ENCODE measurements around the gene RAB31. TPM values are rescaled to one million over a fixed set of nuclear protein-coding genes. Genes with fewer than 3 reads are reported as not detected.

RAB31 gene
- total RNA-seq, 2 donors from 2014 or later = 1.7 to 6.9 TPM

DNA sequence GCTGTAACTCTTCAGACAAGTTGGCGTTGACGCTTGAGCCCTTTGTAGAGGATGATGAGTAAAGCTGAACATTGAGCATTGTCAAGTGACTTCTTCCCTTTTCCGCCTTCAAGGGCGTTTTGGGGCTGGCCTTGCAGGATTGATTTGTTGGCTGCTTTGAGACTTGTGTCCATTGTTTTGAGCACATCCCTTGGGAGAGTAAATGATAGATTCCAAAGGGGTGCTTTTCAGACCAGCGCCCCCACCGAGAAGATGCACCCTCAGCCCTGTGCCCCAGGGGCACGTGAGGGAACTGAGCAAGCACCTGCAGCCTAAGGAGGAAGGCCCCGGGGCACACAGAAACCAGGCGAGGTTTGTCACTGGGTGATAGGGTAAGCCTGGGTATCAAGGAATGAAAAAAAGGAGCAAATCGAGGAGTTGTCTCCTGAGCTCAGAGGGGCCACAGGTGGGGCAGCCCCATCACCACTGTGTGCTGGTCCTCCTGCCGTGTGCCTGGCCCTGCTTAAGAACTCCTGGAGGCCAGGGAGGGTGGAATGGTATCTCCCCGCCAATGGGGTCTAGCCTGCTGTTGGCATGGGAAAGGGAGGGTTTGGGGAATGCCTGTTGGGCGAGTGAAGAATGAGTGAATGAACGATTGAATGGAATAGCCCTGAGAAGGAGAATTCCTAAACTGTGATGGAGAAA, 64.0 kb downstream of the RAB31 start:
- H3K27me3 Mint-ChIP-seq = peaks cover 20 to 30% of the 10 kb centered on the region in 2 donors
- H3K27ac Mint-ChIP-seq = peak overlapping the region; percentile 15 to 49
- no peak for DNase-seq (ENCODE audit: low spot score)
- H3K4me1 Mint-ChIP-seq (ENCODE audit: low read depth in 2 of 2) = peaks cover 17 to 22% of the 10 kb centered on the region in 2 donors
- H3K9me3 Mint-ChIP-seq = no peaks in the 10 kb centered on the region
- no peaks in the 10 kb centered on the region for H3K36me3 Mint-ChIP-seq
- peak overlapping the region; percentile 48 for H3K4me3 Mint-ChIP-seq
- no peak for ATAC-seq

DNA sequence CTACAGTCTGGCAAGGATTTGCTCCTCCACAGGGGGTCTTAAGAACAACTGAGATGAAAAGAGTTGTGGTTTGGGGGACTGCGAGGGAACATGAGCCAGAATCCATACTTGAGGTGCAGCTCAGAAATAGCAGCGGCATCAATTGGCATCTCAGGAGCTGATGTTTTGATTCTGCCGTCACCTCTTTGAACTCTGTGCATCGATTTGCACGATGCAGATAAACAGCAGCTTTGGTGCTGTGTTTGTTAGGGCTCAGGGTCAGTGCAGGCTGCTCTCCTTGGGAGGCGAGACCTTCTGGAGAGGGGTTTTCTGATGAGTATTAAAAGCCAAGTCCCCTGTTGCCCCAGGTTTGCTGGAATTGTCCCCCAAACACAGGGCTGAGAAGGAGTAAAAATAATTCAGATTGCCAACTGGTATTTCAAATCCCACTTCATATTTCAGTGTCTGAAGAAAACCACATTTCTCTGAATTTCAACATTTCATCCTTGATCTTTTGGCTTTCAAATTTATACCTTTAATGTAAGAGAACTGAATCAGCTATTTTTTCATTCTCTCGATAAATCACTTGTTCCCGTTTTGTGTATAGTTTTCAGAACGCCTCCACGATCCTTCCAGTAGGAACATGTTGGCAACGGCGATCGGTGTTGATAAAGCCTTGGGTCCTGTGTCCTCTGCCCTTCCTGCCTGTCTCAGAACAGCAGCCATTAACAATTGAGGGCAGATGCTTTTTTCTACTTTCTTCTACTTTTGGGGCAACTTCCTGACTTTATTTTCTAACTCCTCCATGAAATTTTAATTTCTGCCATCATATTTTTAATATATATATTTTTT, 65.0 kb downstream of the RAB31 start:
- H3K4me1 Mint-ChIP-seq (ENCODE audit: low read depth in 2 of 2) = peaks cover 17 to 22% of the 10 kb centered on the region in 2 donors
- no peak overlapping the region for H3K27ac Mint-ChIP-seq
- H3K4me3 Mint-ChIP-seq = no peak overlapping the region
- H3K27me3 Mint-ChIP-seq = peaks cover 20 to 30% of the 10 kb centered on the region in 2 donors
- H3K9me3 Mint-ChIP-seq = no peaks in the 10 kb centered on the region
- DNase-seq (ENCODE audit: low spot score) (no peak), ATAC-seq (no peak)
- no peaks in the 10 kb centered on the region for H3K36me3 Mint-ChIP-seq

DNA sequence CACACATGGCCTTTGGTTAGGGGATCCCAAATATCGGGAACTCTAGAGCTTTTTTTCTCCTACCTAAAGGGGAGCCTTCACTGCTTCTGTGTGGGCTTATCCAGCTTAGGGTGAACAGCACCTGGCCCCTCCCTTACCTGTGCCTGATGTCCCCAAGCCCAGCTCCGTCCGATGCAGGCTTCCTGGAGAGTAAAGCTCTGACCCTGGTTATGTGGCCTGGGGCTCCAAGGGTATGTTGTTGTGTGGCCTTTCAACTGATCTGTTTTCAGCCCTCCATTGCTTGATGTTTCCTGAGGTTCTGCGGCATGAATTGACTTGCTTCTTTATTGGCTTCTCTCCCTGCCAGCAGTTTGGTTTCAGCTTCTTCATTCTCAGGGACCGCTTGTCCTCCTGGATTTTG, 66.0 kb downstream of the RAB31 start:
- peaks cover 17 to 22% of the 10 kb centered on the region in 2 donors for H3K4me1 Mint-ChIP-seq (ENCODE audit: low read depth in 2 of 2)
- H3K27me3 Mint-ChIP-seq = peaks cover 20 to 29% of the 10 kb centered on the region in 2 donors
- no peak overlapping the region for H3K4me3 Mint-ChIP-seq
- no peak for ATAC-seq
- no peak overlapping the region for H3K27ac Mint-ChIP-seq
- no peaks in the 10 kb centered on the region for H3K9me3 Mint-ChIP-seq
- DNase-seq (ENCODE audit: low spot score) = no peak
- H3K36me3 Mint-ChIP-seq = no peaks in the 10 kb centered on the region

GRCh38 chr18:9775178-9775577, 67.1 kb downstream of the RAB31 start:
- no peak overlapping the region for H3K27ac Mint-ChIP-seq
- H3K4me3 Mint-ChIP-seq = no peak overlapping the region
- no peaks in the 10 kb centered on the region for H3K9me3 Mint-ChIP-seq
- H3K36me3 Mint-ChIP-seq = no peaks in the 10 kb centered on the region
- peaks cover 11 to 15% of the 10 kb centered on the region in 2 donors for H3K4me1 Mint-ChIP-seq (ENCODE audit: low read depth in 2 of 2)
- peak; percentile 62 for DNase-seq (ENCODE audit: low spot score)
- no peak for ATAC-seq
- H3K27me3 Mint-ChIP-seq = peaks cover 19 to 20% of the 10 kb centered on the region in 2 donors

DNA sequence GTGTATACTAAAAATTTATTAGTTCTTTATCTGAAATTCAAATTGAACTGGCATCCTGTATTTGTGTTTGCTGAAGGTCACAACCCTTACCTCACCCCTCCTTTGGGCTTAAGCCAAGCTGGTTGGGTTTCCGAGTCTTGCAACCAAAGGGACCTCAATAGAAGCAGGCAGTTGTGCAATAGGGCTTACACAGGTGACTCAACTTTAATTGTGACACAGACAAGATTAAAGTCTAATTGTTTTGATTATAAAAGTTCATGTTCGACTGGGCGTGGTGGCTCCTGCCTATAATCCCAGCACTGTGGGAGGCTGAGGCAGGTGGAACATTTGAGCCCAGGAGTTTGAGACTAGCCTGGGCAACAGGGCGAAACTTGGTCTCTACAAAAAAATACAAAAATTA, 71.5 kb downstream of the RAB31 start:
- Mint-ChIP-seq H3K27me3 (peaks cover 3 to 8% of the 10 kb centered on the region in 2 donors), H3K9me3 (no peaks in the 10 kb centered on the region), H3K4me1 (ENCODE audit: low read depth in 2 of 2) (peaks cover 0 to 3% of the 10 kb centered on the region in 2 donors), H3K36me3 (no peaks in the 10 kb centered on the region), H3K4me3 (no peak overlapping the region), H3K27ac (no peak overlapping the region)
- DNase-seq (ENCODE audit: low spot score) (no peak), ATAC-seq (no peak)

- Mint-ChIP-seq H3K4me3 (no peak overlapping the region), H3K27ac (no peak overlapping the region), H3K27me3 (peaks cover 3 to 16% of the 10 kb centered on the region in 2 donors), H3K4me1 (ENCODE audit: low read depth in 2 of 2) (peaks cover 0 to 3% of the 10 kb centered on the region in 2 donors), H3K36me3 (no peaks in the 10 kb centered on the region), H3K9me3 (no peaks in the 10 kb centered on the region)
- DNase-seq (ENCODE audit: low spot score) = no peak
- peak; percentile 43 to 53 for ATAC-seq
These were observed 74.2 kb downstream of the RAB31 start for GRCh38 chr18:9782073-9782857.

GRCh38 chr18:9786631-9787030, 78.5 kb downstream of the RAB31 start:
- no peak overlapping the region for H3K4me3 Mint-ChIP-seq
- H3K36me3 Mint-ChIP-seq = no peaks in the 10 kb centered on the region
- ATAC-seq = no peak
- peaks cover 0 to 3% of the 10 kb centered on the region in 2 donors for H3K4me1 Mint-ChIP-seq (ENCODE audit: low read depth in 2 of 2)
- no peak for DNase-seq (ENCODE audit: low spot score)
- no peaks in the 10 kb centered on the region for H3K9me3 Mint-ChIP-seq
- H3K27me3 Mint-ChIP-seq = peaks cover 10 to 29% of the 10 kb centered on the region in 2 donors
- H3K27ac Mint-ChIP-seq = no peak overlapping the region

DNA sequence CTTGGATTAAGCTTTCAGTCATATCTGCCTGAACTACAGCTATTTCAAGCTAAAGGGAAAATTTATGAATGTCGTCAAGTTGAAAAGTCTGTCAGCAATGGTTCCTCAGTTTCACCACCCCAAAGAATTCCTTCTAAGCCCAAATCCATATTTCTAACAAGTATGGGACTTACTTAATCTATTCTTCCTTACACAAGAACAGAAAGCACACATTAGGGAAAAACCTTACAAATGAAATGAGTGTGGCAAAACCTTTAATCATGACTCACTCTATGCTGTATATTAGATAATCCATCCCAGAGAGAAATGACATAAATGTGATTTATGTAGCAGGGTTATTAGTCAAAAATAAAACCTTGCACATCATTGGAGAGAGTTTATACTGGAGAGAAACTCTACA, 78.9 kb downstream of the RAB31 start:
- Mint-ChIP-seq H3K27ac (no peak overlapping the region), H3K27me3 (peaks cover 10 to 29% of the 10 kb centered on the region in 2 donors), H3K4me3 (no peak overlapping the region), H3K4me1 (ENCODE audit: low read depth in 2 of 2) (peaks cover 0 to 3% of the 10 kb centered on the region in 2 donors), H3K9me3 (no peaks in the 10 kb centered on the region), H3K36me3 (no peaks in the 10 kb centered on the region)
- no peak for ATAC-seq
- no peak for DNase-seq (ENCODE audit: low spot score)

DNA sequence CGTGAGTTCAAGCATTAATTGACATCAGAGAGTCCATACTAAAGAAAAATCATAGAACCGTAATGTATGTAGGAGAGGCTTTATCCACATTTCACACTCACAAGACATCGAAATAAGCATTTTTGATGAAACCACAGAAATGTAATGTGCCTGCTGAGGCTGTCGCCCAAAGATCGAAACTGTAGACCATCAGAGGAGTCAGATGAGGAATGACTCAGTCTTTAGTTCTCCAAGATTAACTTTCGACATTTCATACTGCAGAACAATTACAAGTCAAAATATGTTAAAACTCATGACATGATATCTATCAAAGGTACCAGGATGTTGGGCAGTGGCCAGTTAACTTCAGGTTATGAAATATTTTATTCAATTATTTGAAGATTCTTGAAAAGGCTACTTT, 79.6 kb downstream of the RAB31 start:
- no peaks in the 10 kb centered on the region for H3K36me3 Mint-ChIP-seq
- H3K27me3 Mint-ChIP-seq = peaks cover 10 to 29% of the 10 kb centered on the region in 2 donors
- DNase-seq (ENCODE audit: low spot score) (no peak), ATAC-seq (no peak)
- H3K4me1 Mint-ChIP-seq (ENCODE audit: low read depth in 2 of 2) = peaks cover 0 to 7% of the 10 kb centered on the region in 2 donors
- H3K27ac Mint-ChIP-seq = no peak overlapping the region
- no peaks in the 10 kb centered on the region for H3K9me3 Mint-ChIP-seq
- no peak overlapping the region for H3K4me3 Mint-ChIP-seq

DNA sequence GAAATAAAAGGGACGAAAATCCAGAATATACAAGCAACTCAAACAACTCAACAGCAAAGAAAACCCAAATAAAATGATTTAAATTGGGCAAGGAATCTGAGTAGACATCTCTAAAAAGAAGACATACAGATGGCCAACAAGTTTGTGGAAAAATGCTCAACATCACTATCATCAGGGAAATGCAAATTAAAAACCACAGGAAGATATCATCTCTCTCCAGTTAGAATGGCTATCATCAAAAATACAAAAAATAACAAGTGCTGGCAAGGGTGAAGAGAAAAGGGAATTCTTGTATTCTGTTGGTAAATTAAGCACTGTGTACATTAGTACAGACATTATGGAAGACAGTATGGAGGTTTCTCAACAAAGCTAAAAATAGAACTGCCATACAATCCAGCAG, 80.0 kb downstream of the RAB31 start:
- H3K4me1 Mint-ChIP-seq (ENCODE audit: low read depth in 2 of 2) = peaks cover 0 to 4% of the 10 kb centered on the region in 2 donors
- no peaks in the 10 kb centered on the region for H3K9me3 Mint-ChIP-seq
- no peak overlapping the region for H3K4me3 Mint-ChIP-seq
- peaks cover 10 to 29% of the 10 kb centered on the region in 2 donors for H3K27me3 Mint-ChIP-seq
- DNase-seq (ENCODE audit: low spot score) (no peak), ATAC-seq (no peak)
- H3K36me3 Mint-ChIP-seq = no peaks in the 10 kb centered on the region
- no peak overlapping the region for H3K27ac Mint-ChIP-seq

DNA sequence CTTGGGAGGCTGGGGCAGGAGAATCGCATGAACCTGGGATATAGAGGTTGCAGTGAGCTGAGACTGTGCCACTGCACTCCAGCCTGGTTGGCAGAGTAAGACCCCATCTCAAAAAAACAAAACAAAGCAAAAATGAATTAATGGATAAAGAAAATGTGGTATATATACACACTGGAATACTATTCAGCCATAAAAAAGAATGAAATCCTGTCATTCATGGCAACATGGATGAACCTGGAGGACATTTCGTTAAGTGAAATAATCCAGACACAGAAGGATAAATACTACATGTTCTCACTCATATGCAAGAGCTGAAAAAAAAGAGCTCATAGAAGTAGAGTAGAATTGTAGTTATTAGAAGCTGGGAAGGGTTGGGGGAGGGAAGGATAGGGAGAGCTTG, 80.8 kb downstream of the RAB31 start:
- no peak overlapping the region for H3K4me3 Mint-ChIP-seq
- DNase-seq (ENCODE audit: low spot score) = no peak
- H3K4me1 Mint-ChIP-seq (ENCODE audit: low read depth in 2 of 2) = peaks cover 0 to 4% of the 10 kb centered on the region in 2 donors
- no peak for ATAC-seq
- peaks cover 10 to 29% of the 10 kb centered on the region in 2 donors for H3K27me3 Mint-ChIP-seq
- H3K27ac Mint-ChIP-seq = no peak overlapping the region
- H3K9me3 Mint-ChIP-seq = no peaks in the 10 kb centered on the region
- H3K36me3 Mint-ChIP-seq = no peaks in the 10 kb centered on the region

- Mint-ChIP-seq H3K4me3 (no peak overlapping the region), H3K4me1 (ENCODE audit: low read depth in 2 of 2) (peaks cover 0 to 4% of the 10 kb centered on the region in 2 donors), H3K9me3 (no peaks in the 10 kb centered on the region), H3K36me3 (no peaks in the 10 kb centered on the region), H3K27ac (no peak overlapping the region), H3K27me3 (peaks cover 10 to 35% of the 10 kb centered on the region in 2 donors)
- DNase-seq (ENCODE audit: low spot score) (no peak), ATAC-seq (no peak)
These were observed 82.2 kb downstream of the RAB31 start for GRCh38 chr18:9790261-9790660.

DNA sequence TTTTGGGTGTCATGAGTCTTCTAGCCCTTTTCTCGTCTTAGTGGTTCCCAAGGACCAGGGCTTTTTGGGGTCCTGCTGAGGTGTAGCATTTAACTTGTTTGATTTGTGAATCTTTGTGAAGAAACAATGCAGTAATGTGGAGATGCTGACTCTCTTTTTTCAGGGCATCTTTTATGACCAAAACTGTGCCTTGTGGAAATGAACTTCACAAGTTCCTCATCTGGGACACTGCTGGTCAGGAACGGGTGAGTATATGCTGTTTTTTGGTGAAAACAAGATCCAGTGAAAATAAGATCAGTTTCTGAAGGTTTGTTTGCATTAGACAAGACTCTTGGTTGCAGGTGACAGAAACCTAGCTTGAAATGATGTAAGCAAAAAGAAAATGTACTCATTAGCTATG, 83.9 kb downstream of the RAB31 start:
- H3K27me3 Mint-ChIP-seq = peaks cover 6 to 27% of the 10 kb centered on the region in 2 donors

More for the DNA sequence above, 83.9 kb downstream of the RAB31 start:
- H3K9me3 Mint-ChIP-seq = no peaks in the 10 kb centered on the region
- peaks cover 0 to 4% of the 10 kb centered on the region in 2 donors for H3K4me1 Mint-ChIP-seq (ENCODE audit: low read depth in 2 of 2)
- ATAC-seq (no peak), DNase-seq (ENCODE audit: low spot score) (no peak)
- no peaks in the 10 kb centered on the region for H3K36me3 Mint-ChIP-seq
- H3K27ac Mint-ChIP-seq = no peak overlapping the region
- no peak overlapping the region for H3K4me3 Mint-ChIP-seq

All from natural killer cell treated with Interleukin-12 subunit alpha and Interleukin-12 subunit beta and Interleukin-15 and Interleukin-18, amount 100 ng/mL, for 72 hours (primary cell).